ENCODE measurements around the gene ETHE1.

Gene ETHE1

DNA sequence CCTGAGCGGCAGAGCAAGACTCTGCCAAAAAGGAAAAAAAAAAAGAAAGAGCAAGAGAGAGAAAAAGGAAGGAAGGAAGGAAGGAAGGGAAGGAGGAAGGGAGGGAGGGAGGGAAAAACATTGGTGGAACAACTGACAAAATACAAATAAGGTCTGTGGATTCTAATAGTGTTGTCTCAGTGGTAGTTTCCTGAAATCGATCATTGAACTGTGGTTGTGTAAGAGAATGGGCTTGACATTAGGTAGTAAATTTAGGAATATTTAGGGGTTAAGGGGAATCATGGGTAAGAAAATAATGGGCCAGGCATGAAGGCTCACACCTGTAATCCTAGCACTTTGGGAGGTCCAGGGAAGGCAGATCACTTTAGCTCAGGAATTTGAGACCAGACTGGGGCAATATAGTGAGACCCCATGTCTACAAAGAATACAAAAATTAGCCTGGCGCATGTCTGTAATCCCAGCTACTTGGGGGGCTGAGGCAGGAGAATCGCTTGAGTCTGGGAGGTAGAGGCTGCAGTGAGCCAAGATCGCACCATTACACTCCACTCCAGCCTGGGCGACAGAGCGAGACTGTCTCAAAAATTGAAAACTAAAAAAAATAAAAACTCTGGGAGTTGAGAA lies 36.9 kb downstream of the ETHE1 start:
- Histone ChIP-seq H3K4me3 (ENCODE audit: low read depth, low read length) (no peak overlapping the region), H3K27me3 (ENCODE audit: insufficient read depth, low read length) (no peaks in the 10 kb centered on the region), H2AFZ (ENCODE audit: low read length, unreplicated experiment) (no peak overlapping the region), H3K79me2 (ENCODE audit: control insufficient read depth, insufficient read depth, low read length, unreplicated experiment) (no peaks in the 10 kb centered on the region), H3K36me3 (ENCODE audit: insufficient read depth, low read length) (no peaks in the 10 kb centered on the region), H3K4me1 (ENCODE audit: control insufficient read depth, insufficient read depth, low read length, unreplicated experiment) (no peaks in the 10 kb centered on the region), H3K27ac (ENCODE audit: low read depth, low read length) (no peak overlapping the region)

DNA sequence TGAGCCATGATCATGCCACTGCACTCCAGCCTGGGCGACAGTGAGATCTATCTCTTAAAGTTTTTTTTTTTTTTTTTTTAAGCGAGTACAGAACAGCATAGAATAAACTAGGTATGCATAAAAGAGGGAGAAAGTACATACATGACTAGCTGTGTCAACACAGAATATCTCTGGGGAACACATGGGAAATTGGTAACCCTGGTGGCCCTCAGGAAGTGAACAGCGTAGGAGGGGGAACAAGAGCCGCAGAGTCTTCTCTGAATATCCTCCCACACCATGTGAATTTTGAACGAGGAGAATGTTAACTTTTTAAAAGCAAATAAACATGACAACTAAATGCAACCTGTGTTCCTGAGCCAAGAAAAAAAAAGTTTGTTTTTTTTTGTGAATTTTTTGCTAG lies 37.7 kb downstream of the ETHE1 start:
- no peak overlapping the region for H3K27ac ChIP-seq (ENCODE audit: low read depth, low read length)
- no peaks in the 10 kb centered on the region for H3K36me3 ChIP-seq (ENCODE audit: insufficient read depth, low read length)
- H3K4me3 ChIP-seq (ENCODE audit: low read depth, low read length), result no peak overlapping the region
- H3K27me3 ChIP-seq (ENCODE audit: insufficient read depth, low read length), result no peaks in the 10 kb centered on the region
- H3K4me1 ChIP-seq (ENCODE audit: control insufficient read depth, insufficient read depth, low read length, unreplicated experiment), result no peaks in the 10 kb centered on the region
- H3K79me2 ChIP-seq (ENCODE audit: control insufficient read depth, insufficient read depth, low read length, unreplicated experiment), result no peaks in the 10 kb centered on the region
- H2AFZ ChIP-seq (ENCODE audit: low read length, unreplicated experiment), result no peak overlapping the region

DNA sequence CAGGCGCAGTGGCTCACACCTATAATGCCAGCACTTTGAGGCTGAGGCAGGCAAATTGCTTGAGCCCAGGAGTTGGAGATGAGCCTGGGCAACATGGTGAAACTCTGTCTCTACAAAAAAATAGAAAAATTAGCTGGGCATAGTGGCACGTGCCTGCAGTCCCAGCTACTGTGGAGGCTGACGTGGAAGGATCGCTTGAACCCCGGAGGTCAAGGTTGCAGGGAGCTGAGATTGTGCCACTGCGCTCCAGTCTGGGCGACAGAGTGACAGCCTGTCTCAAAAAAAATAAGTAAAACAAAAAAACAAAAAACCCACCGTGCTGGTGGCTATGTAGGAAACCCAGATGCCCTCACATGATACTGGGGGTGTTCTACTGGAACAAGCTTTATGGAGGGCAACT lies 38.8 kb downstream of the ETHE1 start:
- no peaks in the 10 kb centered on the region for H3K4me1 ChIP-seq (ENCODE audit: control insufficient read depth, insufficient read depth, low read length, unreplicated experiment)
- H3K4me3 ChIP-seq (ENCODE audit: low read depth, low read length), result no peak overlapping the region
- no peaks in the 10 kb centered on the region for H3K36me3 ChIP-seq (ENCODE audit: insufficient read depth, low read length)
- no peaks in the 10 kb centered on the region for H3K27me3 ChIP-seq (ENCODE audit: insufficient read depth, low read length)
- no peak overlapping the region for H3K27ac ChIP-seq (ENCODE audit: low read depth, low read length)
- no peaks in the 10 kb centered on the region for H3K79me2 ChIP-seq (ENCODE audit: control insufficient read depth, insufficient read depth, low read length, unreplicated experiment)
- H2AFZ ChIP-seq (ENCODE audit: low read length, unreplicated experiment), result no peak overlapping the region

DNA sequence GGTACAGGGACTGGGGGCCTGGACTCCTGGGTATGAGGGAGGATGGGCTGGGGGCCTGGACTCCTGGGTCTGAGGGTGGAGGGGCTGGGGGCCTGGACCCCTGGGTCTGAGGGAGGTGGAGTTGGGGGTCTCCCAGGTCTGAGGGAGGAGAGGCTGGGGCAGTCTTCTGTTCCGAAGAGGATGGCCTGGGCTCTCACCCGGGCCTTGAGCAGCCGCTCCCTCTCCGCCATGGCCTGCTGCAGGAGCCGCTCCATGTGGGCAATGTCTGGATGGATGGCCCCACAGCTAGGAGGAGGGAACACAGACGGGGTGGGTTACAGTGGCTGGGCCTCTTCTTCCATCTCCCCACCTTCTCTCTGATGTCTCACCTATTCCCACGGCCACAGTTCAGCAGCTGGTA lies 40.6 kb downstream of the ETHE1 start:
- no peak overlapping the region for H2AFZ ChIP-seq (ENCODE audit: low read length, unreplicated experiment)
- H3K4me3 ChIP-seq (ENCODE audit: low read depth, low read length), result no peak overlapping the region
- H3K36me3 ChIP-seq (ENCODE audit: insufficient read depth, low read length), result no peaks in the 10 kb centered on the region
- no peaks in the 10 kb centered on the region for H3K4me1 ChIP-seq (ENCODE audit: control insufficient read depth, insufficient read depth, low read length, unreplicated experiment)
- H3K27me3 ChIP-seq (ENCODE audit: insufficient read depth, low read length), result no peaks in the 10 kb centered on the region
- no peaks in the 10 kb centered on the region for H3K79me2 ChIP-seq (ENCODE audit: control insufficient read depth, insufficient read depth, low read length, unreplicated experiment)
- no peak overlapping the region for H3K27ac ChIP-seq (ENCODE audit: low read depth, low read length)

DNA sequence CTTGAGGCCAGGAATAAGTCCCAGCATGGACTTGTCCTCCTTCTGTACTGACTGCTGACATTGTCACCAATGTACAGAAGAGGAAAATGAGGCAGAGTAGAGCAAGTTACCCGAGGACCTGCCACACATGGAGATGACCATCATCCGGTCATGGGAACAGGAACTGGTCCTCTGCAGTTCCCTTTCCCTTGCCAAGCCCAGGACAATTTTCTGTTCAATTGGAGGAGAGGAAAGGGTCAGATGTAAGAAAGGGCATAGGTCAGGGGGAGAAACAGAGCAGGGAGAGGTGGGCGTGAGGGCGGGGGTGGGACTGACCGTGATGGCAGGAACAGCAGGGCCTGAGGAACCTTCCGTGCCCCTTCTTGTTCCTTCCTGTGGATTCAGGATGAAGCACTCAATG lies 41.0 kb downstream of the ETHE1 start:
- Histone ChIP-seq H3K4me1 (ENCODE audit: control insufficient read depth, insufficient read depth, low read length, unreplicated experiment) (no peaks in the 10 kb centered on the region), H2AFZ (ENCODE audit: low read length, unreplicated experiment) (no peak overlapping the region), H3K79me2 (ENCODE audit: control insufficient read depth, insufficient read depth, low read length, unreplicated experiment) (no peaks in the 10 kb centered on the region), H3K36me3 (ENCODE audit: insufficient read depth, low read length) (no peaks in the 10 kb centered on the region), H3K27ac (ENCODE audit: low read depth, low read length) (no peak overlapping the region), H3K27me3 (ENCODE audit: insufficient read depth, low read length) (no peaks in the 10 kb centered on the region), H3K4me3 (ENCODE audit: low read depth, low read length) (no peak overlapping the region)

DNA sequence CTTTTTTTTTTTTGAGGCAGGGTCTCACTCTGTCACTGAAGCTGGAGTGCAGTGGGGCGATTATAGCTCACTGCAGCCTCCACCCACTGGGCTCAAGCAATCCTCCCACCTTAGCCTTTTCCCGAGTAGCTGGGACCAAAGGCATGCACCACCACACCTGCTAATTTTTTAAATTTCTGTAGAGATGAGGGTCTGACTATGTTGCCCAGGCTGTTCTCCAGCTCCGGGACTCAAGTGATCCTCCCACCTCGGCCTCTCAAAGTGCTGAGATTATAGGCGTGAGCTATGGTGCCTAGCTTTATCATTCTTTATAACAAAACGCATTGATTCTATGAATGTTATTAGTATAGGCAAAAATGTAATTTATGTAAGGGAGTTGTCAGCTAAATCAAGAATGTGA lies 43.7 kb downstream of the ETHE1 start:
- no peak overlapping the region for H3K27ac ChIP-seq (ENCODE audit: low read depth, low read length)
- H2AFZ ChIP-seq (ENCODE audit: low read length, unreplicated experiment), result no peak overlapping the region
- no peak overlapping the region for H3K4me3 ChIP-seq (ENCODE audit: low read depth, low read length)
- no peaks in the 10 kb centered on the region for H3K27me3 ChIP-seq (ENCODE audit: insufficient read depth, low read length)
- H3K79me2 ChIP-seq (ENCODE audit: control insufficient read depth, insufficient read depth, low read length, unreplicated experiment), result no peaks in the 10 kb centered on the region
- H3K4me1 ChIP-seq (ENCODE audit: control insufficient read depth, insufficient read depth, low read length, unreplicated experiment), result no peaks in the 10 kb centered on the region
- H3K36me3 ChIP-seq (ENCODE audit: insufficient read depth, low read length), result no peaks in the 10 kb centered on the region

DNA sequence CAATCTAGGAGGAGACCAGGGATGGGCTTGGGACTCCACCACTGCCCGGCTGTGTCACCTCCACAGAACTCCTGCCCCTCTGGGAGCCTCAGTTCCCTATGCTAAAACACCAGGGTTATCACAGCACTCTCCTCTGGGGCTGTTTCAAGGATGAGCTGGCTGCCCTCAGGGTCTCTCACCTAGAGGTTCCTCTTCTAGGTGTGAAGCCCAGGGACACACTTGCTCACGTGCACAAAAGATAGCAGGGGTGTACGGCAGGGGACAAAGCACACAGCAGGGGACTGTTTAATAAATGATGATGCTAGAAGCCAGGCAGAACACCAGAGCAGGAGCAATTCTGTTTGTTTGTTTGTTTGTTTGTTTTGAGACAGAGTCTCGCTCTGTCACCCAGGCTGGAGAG lies 44.8 kb downstream of the ETHE1 start:
- H3K36me3 ChIP-seq (ENCODE audit: insufficient read depth, low read length), result no peaks in the 10 kb centered on the region
- H3K27ac ChIP-seq (ENCODE audit: low read depth, low read length), result no peak overlapping the region
- H3K4me3 ChIP-seq (ENCODE audit: low read depth, low read length), result no peak overlapping the region
- no peaks in the 10 kb centered on the region for H3K79me2 ChIP-seq (ENCODE audit: control insufficient read depth, insufficient read depth, low read length, unreplicated experiment)
- no peaks in the 10 kb centered on the region for H3K27me3 ChIP-seq (ENCODE audit: insufficient read depth, low read length)
- no peaks in the 10 kb centered on the region for H3K4me1 ChIP-seq (ENCODE audit: control insufficient read depth, insufficient read depth, low read length, unreplicated experiment)
- H2AFZ ChIP-seq (ENCODE audit: low read length, unreplicated experiment), result no peak overlapping the region

DNA sequence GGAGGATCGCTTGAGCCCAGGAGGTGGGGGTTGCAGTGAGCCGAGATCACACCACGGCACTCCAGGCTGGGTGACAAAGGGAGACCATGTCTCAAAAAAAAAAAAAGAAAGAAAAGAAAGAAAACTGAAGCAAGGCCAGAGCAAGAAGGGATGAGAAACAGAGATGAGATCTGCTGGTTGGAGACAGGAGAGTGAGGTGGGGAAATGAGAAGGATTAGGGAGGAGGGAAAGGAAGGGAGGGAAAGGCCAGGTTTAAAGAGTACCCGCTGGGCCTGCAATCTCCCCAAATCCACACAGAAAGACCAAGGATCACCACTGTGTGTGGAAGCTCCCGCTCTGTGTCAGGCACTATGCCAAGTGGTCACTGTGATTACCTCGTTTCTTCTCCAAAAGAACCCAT lies 45.3 kb downstream of the ETHE1 start:
- Histone ChIP-seq H3K27me3 (ENCODE audit: insufficient read depth, low read length) (no peaks in the 10 kb centered on the region), H3K27ac (ENCODE audit: low read depth, low read length) (no peak overlapping the region), H3K4me1 (ENCODE audit: control insufficient read depth, insufficient read depth, low read length, unreplicated experiment) (peaks cover 3% of the 10 kb centered on the region), H3K79me2 (ENCODE audit: control insufficient read depth, insufficient read depth, low read length, unreplicated experiment) (no peaks in the 10 kb centered on the region), H3K4me3 (ENCODE audit: low read depth, low read length) (no peak overlapping the region), H3K36me3 (ENCODE audit: insufficient read depth, low read length) (no peaks in the 10 kb centered on the region), H2AFZ (ENCODE audit: low read length, unreplicated experiment) (no peak overlapping the region)

DNA sequence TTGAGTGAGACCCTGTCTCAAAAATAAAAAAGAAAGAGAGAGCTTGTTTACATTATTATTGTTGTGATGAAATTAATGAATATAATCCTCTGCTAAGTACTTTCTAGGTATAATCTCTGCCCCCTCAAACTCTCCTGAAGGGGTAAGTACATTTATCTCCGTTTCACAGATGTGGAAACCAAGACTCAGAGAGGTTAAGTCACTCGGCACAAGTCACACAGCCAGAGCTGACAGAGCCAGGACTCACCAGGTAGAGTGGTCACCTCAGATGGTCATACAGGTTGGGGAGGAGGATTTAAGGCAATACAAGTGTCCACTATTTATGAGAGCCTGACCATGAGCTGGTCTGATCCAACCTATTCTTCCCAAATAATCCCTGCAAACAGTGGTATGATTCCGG lies 46.4 kb downstream of the ETHE1 start:
- no peaks in the 10 kb centered on the region for H3K36me3 ChIP-seq (ENCODE audit: insufficient read depth, low read length)
- no peak overlapping the region for H3K27ac ChIP-seq (ENCODE audit: low read depth, low read length)
- no peaks in the 10 kb centered on the region for H3K27me3 ChIP-seq (ENCODE audit: insufficient read depth, low read length)
- no peak overlapping the region for H2AFZ ChIP-seq (ENCODE audit: low read length, unreplicated experiment)
- H3K4me3 ChIP-seq (ENCODE audit: low read depth, low read length), result no peak overlapping the region
- no peaks in the 10 kb centered on the region for H3K79me2 ChIP-seq (ENCODE audit: control insufficient read depth, insufficient read depth, low read length, unreplicated experiment)
- H3K4me1 ChIP-seq (ENCODE audit: control insufficient read depth, insufficient read depth, low read length, unreplicated experiment), result peaks cover 8% of the 10 kb centered on the region

DNA sequence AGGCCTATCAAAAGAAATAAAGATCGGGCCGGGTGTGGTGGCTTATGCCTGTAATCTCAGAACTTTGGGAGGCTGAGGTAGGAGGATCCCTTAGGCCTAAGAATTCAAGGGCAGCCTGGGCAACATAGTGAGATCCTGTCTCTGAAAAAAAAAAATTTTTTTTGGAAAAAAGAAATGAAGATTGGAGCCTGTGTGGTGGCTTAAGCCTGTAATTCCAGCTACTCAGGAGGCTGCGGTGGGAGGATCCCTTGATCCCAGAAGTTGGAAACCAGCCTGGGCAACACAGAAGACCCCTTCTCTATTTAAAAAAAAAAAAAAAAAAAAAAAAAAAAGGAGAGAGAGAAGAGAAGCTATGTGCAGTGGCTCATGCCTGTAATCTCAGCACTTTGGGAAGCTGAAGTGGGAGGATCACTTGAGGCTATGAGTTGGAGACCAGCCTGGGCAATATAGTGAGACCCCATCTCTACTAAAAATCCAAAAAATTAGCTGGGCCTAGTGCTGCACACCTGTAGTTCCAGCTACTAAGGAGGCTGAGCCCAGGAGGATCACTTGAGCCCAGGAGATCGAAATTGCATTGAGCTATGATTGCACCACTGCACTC lies 46.9 kb downstream of the ETHE1 start:
- no peak overlapping the region for H3K4me3 ChIP-seq (ENCODE audit: low read depth, low read length)
- peaks cover 8% of the 10 kb centered on the region for H3K4me1 ChIP-seq (ENCODE audit: control insufficient read depth, insufficient read depth, low read length, unreplicated experiment)
- no peaks in the 10 kb centered on the region for H3K27me3 ChIP-seq (ENCODE audit: insufficient read depth, low read length)
- no peak overlapping the region for H2AFZ ChIP-seq (ENCODE audit: low read length, unreplicated experiment)
- no peak overlapping the region for H3K27ac ChIP-seq (ENCODE audit: low read depth, low read length)
- H3K36me3 ChIP-seq (ENCODE audit: insufficient read depth, low read length), result no peaks in the 10 kb centered on the region
- no peaks in the 10 kb centered on the region for H3K79me2 ChIP-seq (ENCODE audit: control insufficient read depth, insufficient read depth, low read length, unreplicated experiment)

DNA sequence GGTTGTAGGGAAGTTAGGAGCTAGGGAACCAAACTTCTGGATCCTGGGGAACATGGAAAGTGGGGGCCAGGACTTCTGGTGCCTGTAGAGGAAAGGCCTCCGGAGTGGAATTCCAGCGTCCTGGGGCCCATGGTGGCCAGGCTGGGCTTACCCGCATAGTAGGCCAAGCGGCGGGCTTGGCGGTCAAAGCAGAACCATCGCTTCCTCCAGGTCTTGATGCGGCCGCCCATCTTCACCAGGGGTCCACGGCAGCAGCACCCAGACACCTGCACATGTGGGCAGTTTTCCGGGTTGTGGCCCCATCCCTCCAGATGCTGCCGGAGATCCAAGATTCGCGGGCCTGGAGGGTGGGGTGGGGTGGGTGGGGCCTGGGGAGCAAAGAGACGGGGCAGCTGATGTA lies 47.8 kb downstream of the ETHE1 start:
- Histone ChIP-seq H3K27me3 (ENCODE audit: insufficient read depth, low read length) (no peaks in the 10 kb centered on the region), H3K4me3 (ENCODE audit: low read depth, low read length) (no peak overlapping the region), H3K4me1 (ENCODE audit: control insufficient read depth, insufficient read depth, low read length, unreplicated experiment) (peaks cover 8% of the 10 kb centered on the region), H2AFZ (ENCODE audit: low read length, unreplicated experiment) (no peak overlapping the region), H3K36me3 (ENCODE audit: insufficient read depth, low read length) (no peaks in the 10 kb centered on the region), H3K79me2 (ENCODE audit: control insufficient read depth, insufficient read depth, low read length, unreplicated experiment) (no peaks in the 10 kb centered on the region), H3K27ac (ENCODE audit: low read depth, low read length) (no peak overlapping the region)

All from ACC112 (cell line).